ENCODE data around the gene CD3D. TPM values are rescaled to one million over a fixed set of nuclear protein-coding genes. Genes with fewer than 3 reads are reported as not detected.

Gene CD3D
- total RNA-seq, 4 donors from 2014 or later = 0.44 to 5.8 (median 0.46) TPM; not detected in 1

GRCh38 chr11:118338637-118339061, 3.9 kb downstream of the CD3D start:
- H3K4me3 ChIP-seq (ENCODE audit: low read depth, poor library complexity, severe bottlenecking) = no peak overlapping the region
- TF ChIP-seq POLR2A (IDR thresholded peaks at IDR 0.05) (no peak), CTCF (IDR thresholded peaks at IDR 0.05) (no peak)
- no peak for DNase-seq (ENCODE audit: low spot score in 2 of 2)
- intact Hi-C loops (cut with DNase I; ENCODE audit: low total_unique reads) = no loop called here
- 33 to 40% methylated on average over 7 of the region's 7 CpGs for WGBS, 2 donors

GRCh38 chr11:118334745-118335144, 7.8 kb downstream of the CD3D start:
- TF ChIP-seq POLR2A (IDR thresholded peaks at IDR 0.05) = no peak
- TF ChIP-seq CTCF (IDR thresholded peaks at IDR 0.05) = no peak
- intact Hi-C loops (cut with DNase I; ENCODE audit: low total_unique reads) = no loop called here
- WGBS, 2 donors = 80 to 88% methylated on average over 1 of the region's 1 CpG
- no peak for DNase-seq (ENCODE audit: low spot score in 2 of 2)
- no peak overlapping the region for H3K4me3 ChIP-seq (ENCODE audit: low read depth, poor library complexity, severe bottlenecking)

- H3K4me3 ChIP-seq (ENCODE audit: low read depth, poor library complexity, severe bottlenecking) = no peak overlapping the region
- intact Hi-C loops (cut with DNase I; ENCODE audit: low total_unique reads) = no loop called here
- TF ChIP-seq POLR2A (IDR thresholded peaks at IDR 0.05) = no peak
- TF ChIP-seq CTCF (IDR thresholded peaks at IDR 0.05) = no peak
- DNase-seq (ENCODE audit: low spot score in 2 of 2) = no peak
Observed at GRCh38 chr11:118328745-118329144, 13.8 kb downstream of the CD3D start.

GRCh38 chr11:118325283-118325682, 17.2 kb downstream of the CD3D start:
- intact Hi-C loops (cut with DNase I; ENCODE audit: low total_unique reads) = no loop called here
- H3K4me3 ChIP-seq (ENCODE audit: low read depth, poor library complexity, severe bottlenecking) = no peak overlapping the region
- TF ChIP-seq CTCF (IDR thresholded peaks at IDR 0.05) (no peak), POLR2A (IDR thresholded peaks at IDR 0.05) (no peak)
- DNase-seq (ENCODE audit: low spot score in 2 of 2) = no peak

GRCh38 chr11:118322721-118323120, 19.8 kb downstream of the CD3D start:
- no peak for DNase-seq (ENCODE audit: low spot score in 2 of 2)
- 96 to 98% methylated on average over 12 to 19 of the region's 19 CpGs for WGBS, 2 donors
- H3K4me3 ChIP-seq (ENCODE audit: low read depth, poor library complexity, severe bottlenecking) = no peak overlapping the region
- intact Hi-C loops (cut with DNase I; ENCODE audit: low total_unique reads) = no loop called here
- TF ChIP-seq POLR2A (IDR thresholded peaks at IDR 0.05) = no peak
- no peak for TF ChIP-seq CTCF (IDR thresholded peaks at IDR 0.05)

- H3K4me3 ChIP-seq (ENCODE audit: low read depth, poor library complexity, severe bottlenecking) = no peak overlapping the region
- TF ChIP-seq POLR2A (IDR thresholded peaks at IDR 0.05) (no peak), CTCF (IDR thresholded peaks at IDR 0.05) (no peak)
- DNase-seq (ENCODE audit: low spot score in 2 of 2) = no peak
- WGBS, 2 donors = 69 to 72% methylated on average over 5 of the region's 5 CpGs
- intact Hi-C loops (cut with DNase I; ENCODE audit: low total_unique reads) = no loop called here
Observed at GRCh38 chr11:118321386-118322082, 21.0 kb downstream of the CD3D start.

All from lower leg skin (tissue), 4 donors.